IMR-90 (cell line): Measurements from ENCODE around the gene LRRC8C. TPM values are rescaled to one million over a fixed set of nuclear protein-coding genes. Genes with fewer than 3 reads are reported as not detected.
A peak's percentile ranks its signal among the peaks of the same experiment; 100 is the strongest.

ENCODE experiments used
- ATAC-seq: fragments of 200-7000 bp; cut with Tn5 transposase; 2 replicates; pipeline ENCODE4 v1.9.1; 2020; ENCODE audit warnings: low read depth, mild to moderate bottlenecking, moderate library complexity
- BruUV-seq: library from RNA; stranded (reverse); fragments of 400-500 nt; replicated peaks from 2 replicates; lab custom pipeline; 2021; lab: Mats Ljungman, UMichigan
- CTCF ChIA-PET: fragments of 300-600 bp; formaldehyde crosslinking; extraction: SDS; loops from one replicate; lab custom pipeline; 2021; ENCODE audit warnings: antibody characterized with exemption; lab: Yijun Ruan, JAX
- POLR2A ChIA-PET: fragments of 300-600 bp; sonication (Branson Sonifier 250); formaldehyde crosslinking; loops from one replicate; lab custom pipeline; 2022; ENCODE audit warnings: antibody characterized with exemption; ENCODE audit not compliant: unreplicated experiment; lab: Charles Lee
- DNase-seq: peaks from one replicate; pipeline ENCODE4 v3.0.0; 2013
- H2AFZ ChIP-seq: replicated peaks from 2 replicates; pipeline ENCODE3; 2013; ENCODE audit warnings: low read length, mild to moderate bottlenecking; ENCODE audit not compliant: poor library complexity
- H2AK5ac ChIP-seq: 2 replicates; pipeline ENCODE4 v1.6.1; 2013; ENCODE audit warnings: low read depth, low read length, inconsistent platforms
- H2AK9ac ChIP-seq: replicated peaks from 2 replicates; pipeline ENCODE3; 2013; ENCODE audit warnings: mild to moderate bottlenecking, low read depth, low read length, moderate library complexity; ENCODE audit not compliant: poor library complexity
- H2BK120ac ChIP-seq: 2 replicates; pipeline ENCODE4 v1.6.1; 2013; ENCODE audit warnings: low read depth, low read length, inconsistent platforms
- H2BK15ac ChIP-seq: 3 replicates; pipeline ENCODE4 v1.6.1; 2013; ENCODE audit warnings: low read depth, low read length, inconsistent platforms
- H2BK20ac ChIP-seq: 2 replicates; pipeline ENCODE4 v1.6.1; 2013; ENCODE audit warnings: low read depth, mild to moderate bottlenecking, inconsistent platforms, low read length, moderate library complexity
- H2BK5ac ChIP-seq: 2 replicates; pipeline ENCODE4 v1.6.1; 2013; ENCODE audit warnings: mild to moderate bottlenecking, low read depth, low read length, inconsistent platforms; ENCODE audit not compliant: poor library complexity, severe bottlenecking
- H3K14ac ChIP-seq: replicated peaks from 2 replicates; pipeline ENCODE4 v1.6.1; 2013; ENCODE audit warnings: low read depth, low read length, inconsistent platforms
- H3K18ac ChIP-seq: 2 replicates; pipeline ENCODE4 v1.6.1; 2013; ENCODE audit warnings: low read depth, low read length, control low read depth
- H3K23ac ChIP-seq: 2 replicates; pipeline ENCODE4 v1.6.1; 2013; ENCODE audit warnings: low read depth, low read length, inconsistent platforms
- H3K27ac ChIP-seq: 2 replicates; pipeline ENCODE4 v1.5.1; 2013; ENCODE audit warnings: mild to moderate bottlenecking, control low read depth, low read length; ENCODE audit not compliant: insufficient read depth
- H3K27me3 ChIP-seq: 2 replicates; pipeline ENCODE4 v1.6.1; 2013; ENCODE audit warnings: low read length; ENCODE audit not compliant: control insufficient read depth, insufficient read depth
- H3K36me3 ChIP-seq: 2 replicates; pipeline ENCODE4 v1.6.1; 2013; ENCODE audit warnings: low read length, mixed read lengths; ENCODE audit not compliant: control insufficient read depth, insufficient read depth
- H3K4ac ChIP-seq: 2 replicates; pipeline ENCODE4 v1.6.1; 2013; ENCODE audit warnings: low read depth, low read length, inconsistent platforms
- H3K4me1 ChIP-seq: 2 replicates; pipeline ENCODE4 v1.6.1; 2013; ENCODE audit warnings: low read length, mixed read lengths; ENCODE audit not compliant: control insufficient read depth, insufficient read depth
- H3K4me2 ChIP-seq: 2 replicates; pipeline ENCODE4 v1.6.1; 2013; ENCODE audit warnings: low read depth, mild to moderate bottlenecking, control low read depth, low read length, moderate library complexity
- H3K4me3 ChIP-seq: 2 replicates; pipeline ENCODE4 v1.5.1; 2013; ENCODE audit warnings: low read depth, mild to moderate bottlenecking, control low read depth, low read length, moderate library complexity; ENCODE audit not compliant: insufficient read depth
- H3K56ac ChIP-seq: 2 replicates; pipeline ENCODE4 v1.6.1; 2013; ENCODE audit warnings: low read length, inconsistent platforms; ENCODE audit not compliant: insufficient read depth; ENCODE audit errors: extremely low read depth
- H3K79me1 ChIP-seq, 2 experiments: 2 replicates each; pipeline ENCODE4 v1.6.1; 2013; ENCODE audit warnings: low read length in 2 of 2, inconsistent platforms in 1 of 2, low read depth in 1 of 2
- H3K9ac ChIP-seq: 2 replicates; pipeline ENCODE4 v1.6.1; 2013; ENCODE audit warnings: low read depth, low read length, control low read depth
- H3K9me1 ChIP-seq: 2 replicates; pipeline ENCODE4 v1.6.1; 2013; ENCODE audit warnings: low read length, inconsistent platforms; ENCODE audit not compliant: insufficient read depth
- H3K9me3 ChIP-seq: 2 replicates; pipeline ENCODE4 v1.6.1; 2013; ENCODE audit warnings: low read length; ENCODE audit not compliant: control insufficient read depth, insufficient read depth
- H4K20me1 ChIP-seq: 2 replicates; pipeline ENCODE4 v1.6.1; 2013; ENCODE audit warnings: low read length, inconsistent platforms; ENCODE audit not compliant: insufficient read depth
- H4K5ac ChIP-seq: 2 replicates; pipeline ENCODE4 v1.6.1; 2013; ENCODE audit warnings: mild to moderate bottlenecking, low read depth, low read length, control low read depth
- H4K8ac ChIP-seq, 2 experiments: 2 replicates each; pipeline ENCODE4 v1.6.1; 2013; ENCODE audit warnings: low read depth in 2 of 2, low read length in 2 of 2, control low read depth in 1 of 2, inconsistent platforms in 1 of 2
- H4K91ac ChIP-seq: 2 replicates; pipeline ENCODE4 v1.6.1; 2013; ENCODE audit warnings: low read depth, low read length, inconsistent platforms; ENCODE audit not compliant: insufficient read depth
- MAFK ChIP-seq: IDR thresholded peaks from 2 replicates; pipeline ENCODE4 v1.6.1; 2012; ENCODE audit warnings: low read depth, low read length, improper control_type of control experiment
- RFX5 ChIP-seq: IDR thresholded peaks from 2 replicates; pipeline ENCODE4 v1.8.0; 2012; ENCODE audit warnings: low read depth, mild to moderate bottlenecking, low read length, moderate library complexity
- WGBS, 2 experiments: methylation state at CpG; one replicate each; pipeline versions ENCODE4 v1.1.5 to v1.1.7; 2013; ENCODE audit warnings: missing lambda C conversion rate in 2 of 2; ENCODE audit not compliant: insufficient read length in 1 of 2; ENCODE audit errors: extremely low coverage in 2 of 2; 5-methylcytosine and 5-hydroxymethylcytosine counted together
- dilution Hi-C: fragments of 300-500 bp; cut with HindIII; formaldehyde crosslinking; loops from one replicate; pipeline ENCODE4 v1.14.3; 2018; ENCODE audit warnings: low sequenced_read_pairs; ENCODE audit not compliant: unreplicated experiment
- in situ Hi-C: fragments of 300-500 bp; cut with MboI; formaldehyde crosslinking; loops from 3 replicates; pipeline ENCODE4 v1.14.3; 2019; ENCODE audit warnings: low sequenced_read_pairs, inconsistent platforms, mixed read lengths
- intact Hi-C: fragments of 100-400 bp; cut with micrococcal nuclease; formaldehyde crosslinking; loops from 2 replicates; pipeline ENCODE4 v1.10.0; 2022
- polyA plus RNA-seq, 3 experiments: library from polyadenylated mRNA; depleted of rRNA; stranded (reverse); fragments of >200 nt; gene quantifications; 2 replicates each; pipeline ENCODE4 v1.2.3, GENCODE V29; 2012; ENCODE audit warnings: low replicate concordance in 1 of 3
- total RNA-seq: library from RNA; depleted of rRNA; stranded (reverse); fragments of >200 nt; gene quantifications from 2 replicates; pipeline ENCODE4 v1.2.3, GENCODE V29; 2012

Gene LRRC8C
- total and polyA plus RNA-seq, 2 of the 4 experiments (the other 2 are of a cell fraction), result 6.5 to 12.9 TPM

GRCh38 chr1:89720839-89721238, 87.9 kb downstream of the LRRC8C start:
- Histone ChIP-seq H3K9me3 (no peaks in the 10 kb centered on the region), H3K27ac (no peak overlapping the region), H4K91ac (no peak overlapping the region), H2BK15ac (no peak overlapping the region), H2BK5ac (no peak overlapping the region), H2AK5ac (no peak overlapping the region), H3K56ac (no peak overlapping the region), H3K4me1 (peaks cover 13% of the 10 kb centered on the region), H3K36me3 (no peaks in the 10 kb centered on the region), H3K79me1 (peaks cover 13 to 27% of the 10 kb centered on the region in 2 experiments; a peak in 2 of 4 replicates), H3K14ac (no peak overlapping the region), H3K9ac (no peak overlapping the region), H3K9me1 (peaks cover 14% of the 10 kb centered on the region), H2AFZ (no peak overlapping the region), H2AK9ac (no peak overlapping the region), H3K4ac (no peak overlapping the region), H3K4me3 (no peak overlapping the region), H2BK20ac (no peak overlapping the region), H3K27me3 (no peaks in the 10 kb centered on the region), H4K5ac (no peak overlapping the region), H3K4me2 (no peak overlapping the region), H3K23ac (no peak overlapping the region), H3K18ac (no peak overlapping the region), H4K8ac (no peak overlapping the region), H4K20me1 (peaks cover 3% of the 10 kb centered on the region; the same call in 1 of the 2 replicates), H2BK120ac (no peak overlapping the region)
- ChIA-PET CTCF (no interaction called here), POLR2A (no interaction called here)
- DNase-seq (no peak), ATAC-seq (no peak)
- intact Hi-C loops, result loop anchor here (5.0 kb wide), 1 partner anchor 89 kb away; the partner anchor contains the start of gene LRRC8C
- dilution Hi-C loops, result no loop called here
- in situ Hi-C loops, result no loop called here
- WGBS, 2 experiments, result 83% methylated on average over 1 of the region's 1 CpG; no CpG with 5 or more reads in 1 of the 2 experiments
- TF ChIP-seq RFX5 (no peak), MAFK (peak; percentile 33; the same call in 1 of the 2 replicates)
- no TSS peak for BruUV-seq
